GM12874 (cell line): Measurements from ENCODE around the gene USP34.

Source experiments
- TF ChIP-seq, protein P1 (sequence below): IDR thresholded peaks from 2 replicates; pipeline ENCODE4 v1.5.1; 2011; ENCODE audit warnings: low read depth, mild to moderate bottlenecking, control low read depth, low read length, moderate library complexity; ENCODE audit not compliant: insufficient read depth

The USP34 gene

DNA sequence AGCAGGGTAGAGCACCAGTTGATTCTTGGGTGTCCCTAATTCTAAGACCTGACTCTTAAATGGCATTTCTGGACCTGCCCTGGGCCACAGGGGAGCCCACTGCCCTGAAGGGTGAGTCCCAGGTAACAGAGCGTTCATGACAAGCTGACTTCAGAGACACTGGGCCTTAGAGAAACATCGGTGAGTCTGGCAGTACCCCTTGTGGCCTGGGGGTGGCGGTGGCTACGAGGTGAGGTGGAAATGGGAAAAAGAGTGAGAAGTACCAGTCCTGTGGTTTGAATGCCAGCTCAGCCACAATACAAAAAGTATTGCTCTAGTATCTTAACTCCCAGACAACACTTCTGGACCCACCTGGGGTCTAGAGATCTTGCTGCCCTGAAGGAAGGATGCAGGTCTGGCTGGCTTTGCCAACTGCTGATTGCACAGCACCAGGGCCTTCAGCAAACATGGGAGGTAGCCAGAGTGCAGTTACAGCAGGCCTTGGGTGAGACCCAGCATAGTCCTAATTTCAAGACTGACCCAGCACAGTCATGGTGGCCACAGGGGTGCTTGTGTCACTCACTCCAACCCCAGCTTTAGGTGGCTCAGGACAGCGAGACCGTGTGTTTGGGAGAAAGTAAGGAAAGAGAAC is 44.5 kb downstream of the USP34 start:
- TF ChIP-seq, protein P1, sequence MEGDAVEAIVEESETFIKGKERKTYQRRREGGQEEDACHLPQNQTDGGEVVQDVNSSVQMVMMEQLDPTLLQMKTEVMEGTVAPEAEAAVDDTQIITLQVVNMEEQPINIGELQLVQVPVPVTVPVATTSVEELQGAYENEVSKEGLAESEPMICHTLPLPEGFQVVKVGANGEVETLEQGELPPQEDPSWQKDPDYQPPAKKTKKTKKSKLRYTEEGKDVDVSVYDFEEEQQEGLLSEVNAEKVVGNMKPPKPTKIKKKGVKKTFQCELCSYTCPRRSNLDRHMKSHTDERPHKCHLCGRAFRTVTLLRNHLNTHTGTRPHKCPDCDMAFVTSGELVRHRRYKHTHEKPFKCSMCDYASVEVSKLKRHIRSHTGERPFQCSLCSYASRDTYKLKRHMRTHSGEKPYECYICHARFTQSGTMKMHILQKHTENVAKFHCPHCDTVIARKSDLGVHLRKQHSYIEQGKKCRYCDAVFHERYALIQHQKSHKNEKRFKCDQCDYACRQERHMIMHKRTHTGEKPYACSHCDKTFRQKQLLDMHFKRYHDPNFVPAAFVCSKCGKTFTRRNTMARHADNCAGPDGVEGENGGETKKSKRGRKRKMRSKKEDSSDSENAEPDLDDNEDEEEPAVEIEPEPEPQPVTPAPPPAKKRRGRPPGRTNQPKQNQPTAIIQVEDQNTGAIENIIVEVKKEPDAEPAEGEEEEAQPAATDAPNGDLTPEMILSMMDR = peak; percentile 88

DNA sequence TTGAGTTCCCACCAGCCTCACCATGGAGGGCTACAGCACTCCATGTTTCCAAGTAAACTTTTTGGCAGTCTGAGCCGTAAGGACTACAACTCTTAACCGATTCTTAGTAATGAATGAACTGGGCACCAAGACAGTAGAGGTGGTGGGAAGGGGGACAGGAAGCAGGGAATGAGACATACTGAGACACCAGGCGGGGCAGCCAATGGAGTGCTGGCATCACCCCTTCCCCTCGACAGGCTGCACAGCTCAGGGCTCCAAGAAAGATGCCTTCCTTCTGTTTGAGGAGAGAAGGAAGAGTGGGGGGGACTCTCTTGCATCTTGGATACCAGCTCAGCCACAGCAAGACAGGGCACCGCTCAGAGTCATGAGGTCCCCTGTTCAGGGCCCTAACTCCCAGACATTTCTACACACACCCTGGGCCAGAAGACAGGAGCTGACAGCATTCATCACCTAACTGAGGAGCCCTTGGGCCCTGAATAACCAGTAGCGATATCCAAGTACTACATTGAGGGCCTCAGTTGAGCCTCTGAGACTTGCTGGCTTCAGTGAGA is 45.2 kb downstream of the USP34 start:
- TF ChIP-seq, protein P1 = no peak

DNA sequence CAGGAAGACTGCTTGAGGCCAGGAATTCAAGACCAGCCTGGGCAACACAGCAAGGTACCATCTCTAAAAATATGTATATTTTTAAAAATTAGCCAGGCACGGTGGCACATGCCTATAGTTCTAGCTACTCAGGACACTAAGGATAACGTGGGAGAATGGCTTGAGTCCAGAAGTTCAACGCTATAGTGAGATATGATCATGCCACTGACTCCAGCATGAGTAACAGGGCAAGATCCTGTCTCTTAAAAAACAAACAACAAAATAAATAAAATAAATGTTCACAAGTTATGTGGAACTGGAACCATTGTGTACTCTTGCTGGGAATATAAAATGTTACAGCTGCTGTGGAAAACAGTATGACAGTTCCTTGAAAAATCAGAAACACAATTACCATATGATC is 47.2 kb downstream of the USP34 start:
- TF ChIP-seq, protein P1 = no peak

GRCh38 chr2:61421611-61422010 is 49.3 kb downstream of the USP34 start:
- TF ChIP-seq, protein P1 = no peak

DNA sequence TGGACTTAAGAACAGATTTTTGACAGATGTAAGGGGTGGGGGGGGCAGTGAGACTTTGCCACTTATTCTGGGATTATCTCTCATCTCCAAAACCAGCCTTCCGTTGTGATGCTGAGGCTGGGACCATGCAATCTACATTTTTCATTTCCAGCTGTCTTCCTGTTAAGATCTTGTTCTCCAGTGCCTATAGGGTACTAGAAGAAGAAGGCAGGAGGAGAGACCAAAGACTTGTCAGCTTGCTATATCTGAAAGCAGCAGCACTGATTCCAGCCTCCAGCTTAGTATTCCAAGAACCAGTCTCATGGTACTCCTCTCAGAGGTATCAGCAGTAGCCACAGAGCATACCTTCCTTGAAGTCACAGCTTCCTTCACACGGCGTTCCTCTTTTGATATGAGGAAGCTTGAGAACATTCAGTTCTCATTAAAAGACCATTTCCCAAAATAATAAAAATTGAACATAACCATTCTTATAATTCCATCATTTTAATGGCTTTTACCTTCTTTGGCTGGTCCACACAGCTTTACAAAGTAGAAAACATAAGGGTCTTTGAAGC is 49.8 kb downstream of the USP34 start:
- TF ChIP-seq, protein P1 = no peak

GRCh38 chr2:61419570-61419969 is 51.3 kb downstream of the USP34 start:
- TF ChIP-seq, protein P1 = no peak

GRCh38 chr2:61419129-61419528 is 51.8 kb downstream of the USP34 start:
- TF ChIP-seq, protein P1 = no peak
